Spinal cord (tissue), 10 donors: ENCODE data around the gene TICAM2. TPM values are rescaled to one million over a fixed set of nuclear protein-coding genes. Genes with fewer than 3 reads are reported as not detected.

ENCODE experiments used
- DNase-seq, 6 donors: peaks; one replicate each; pipeline versions ENCODE4 v3.0.0 to v3.0.0-alpha.2; 2013 to 2015; ENCODE audit warnings: low spot score in 6 of 6, low read depth in 4 of 6
- H3K27ac ChIP-seq: one replicate; pipeline ENCODE4 v1.5.1; 2013; ENCODE audit warnings: low read depth, low read length, control low read depth
- H3K27me3 ChIP-seq: one replicate; pipeline ENCODE4 v1.6.1; 2013; ENCODE audit warnings: low read length; ENCODE audit not compliant: control insufficient read depth, insufficient read depth
- H3K36me3 ChIP-seq: one replicate; pipeline ENCODE4 v1.6.1; 2013; ENCODE audit warnings: low read length; ENCODE audit not compliant: control insufficient read depth, insufficient read depth
- H3K4me1 ChIP-seq: one replicate; pipeline ENCODE4 v1.6.1; 2013; ENCODE audit warnings: low read length; ENCODE audit not compliant: control insufficient read depth, insufficient read depth
- H3K4me3 ChIP-seq: one replicate; pipeline ENCODE4 v1.5.1; 2013; ENCODE audit warnings: low read depth, low read length, control low read depth
- H3K9me3 ChIP-seq: one replicate; pipeline ENCODE4 v1.6.1; 2013; ENCODE audit warnings: low read length; ENCODE audit not compliant: control insufficient read depth, insufficient read depth
- WGBS: methylation state at CpG from one replicate; pipeline ENCODE4 v1.1.5; 2013; ENCODE audit warnings: missing lambda C conversion rate; ENCODE audit not compliant: insufficient coverage; 5-methylcytosine and 5-hydroxymethylcytosine counted together
- polyA plus RNA-seq, 2 donors: library from polyadenylated mRNA; unstranded; fragments of 120-200 nt; gene quantifications; one replicate each; pipeline ENCODE4 v1.2.1, GENCODE V29; 2013; ENCODE audit not compliant: insufficient read length in 2 of 2
- total RNA-seq, 2 donors: library from RNA; depleted of rRNA in 1 of 2; stranded (reverse); fragments of 120-200 nt in 1 of 2; fragments of >200 nt in 1 of 2; gene quantifications; one replicate each; pipeline versions ENCODE4 v1.2.3 to v1.2.4, GENCODE V29; 2013 to 2014
- donor health status: healthy.

The TICAM2 gene
- total and polyA plus RNA-seq, 4 donors: 2.3 to 5.3 (median 3.6) TPM

- H3K4me3 ChIP-seq: no peak overlapping the region
- DNase-seq: no peak
- H3K27me3 ChIP-seq: no peaks in the 10 kb centered on the region
- no peaks in the 10 kb centered on the region for H3K36me3 ChIP-seq
- no peak overlapping the region for H3K27ac ChIP-seq
- no peaks in the 10 kb centered on the region for H3K9me3 ChIP-seq
- 94% methylated on average over 5 of the region's 6 CpGs for WGBS
- no peaks in the 10 kb centered on the region for H3K4me1 ChIP-seq
These were observed 24.5 kb downstream of the TICAM2 start for GRCh38 chr5:115577741-115578140.

GRCh38 chr5:115577329-115577728 lies 24.9 kb downstream of the TICAM2 start:
- Histone ChIP-seq H3K4me1 (no peaks in the 10 kb centered on the region), H3K9me3 (no peaks in the 10 kb centered on the region), H3K27ac (no peak overlapping the region), H3K4me3 (no peak overlapping the region), H3K36me3 (no peaks in the 10 kb centered on the region), H3K27me3 (no peaks in the 10 kb centered on the region)
- no peak for DNase-seq
- WGBS: no CpG with 5 or more reads among the region's 2 CpGs

- Histone ChIP-seq H3K4me1 (no peaks in the 10 kb centered on the region), H3K9me3 (no peaks in the 10 kb centered on the region), H3K4me3 (no peak overlapping the region), H3K27me3 (no peaks in the 10 kb centered on the region), H3K27ac (no peak overlapping the region), H3K36me3 (no peaks in the 10 kb centered on the region)
- WGBS: 100% methylated on average over 1 of the region's 5 CpGs
- no peak for DNase-seq
These were observed 26.9 kb downstream of the TICAM2 start for GRCh38 chr5:115575167-115576070.

- Histone ChIP-seq H3K27me3 (no peaks in the 10 kb centered on the region), H3K36me3 (no peaks in the 10 kb centered on the region), H3K4me3 (no peak overlapping the region), H3K9me3 (no peaks in the 10 kb centered on the region), H3K27ac (no peak overlapping the region), H3K4me1 (no peaks in the 10 kb centered on the region)
- no CpG with 5 or more reads among the region's 2 CpGs for WGBS
- no peak for DNase-seq
These were observed 29.1 kb downstream of the TICAM2 start for GRCh38 chr5:115573133-115573532.

- whole genome bisulfite sequencing: 14% methylated on average over 3 of the region's 5 CpGs
- no peaks in the 10 kb centered on the region for H3K36me3 ChIP-seq
- no peaks in the 10 kb centered on the region for H3K9me3 ChIP-seq
- peak overlapping the region; percentile 72 for H3K27ac ChIP-seq
- peak; percentile 56 to 94 (median 70) for DNase-seq
- H3K4me1 ChIP-seq: no peaks in the 10 kb centered on the region
- H3K4me3 ChIP-seq: no peak overlapping the region
- H3K27me3 ChIP-seq: no peaks in the 10 kb centered on the region
These were observed 30.8 kb downstream of the TICAM2 start for GRCh38 chr5:115571441-115571878.

GRCh38 chr5:115568668-115569067 lies 33.6 kb downstream of the TICAM2 start:
- DNase-seq: no peak
- Histone ChIP-seq H3K4me1 (no peaks in the 10 kb centered on the region), H3K27me3 (no peaks in the 10 kb centered on the region), H3K27ac (no peak overlapping the region), H3K4me3 (no peak overlapping the region), H3K9me3 (no peaks in the 10 kb centered on the region), H3K36me3 (no peaks in the 10 kb centered on the region)
- WGBS: no CpG with 5 or more reads among the region's 1 CpG

- WGBS: 76% methylated on average over 2 of the region's 2 CpGs
- Histone ChIP-seq H3K9me3 (no peaks in the 10 kb centered on the region), H3K27ac (no peak overlapping the region), H3K4me3 (no peak overlapping the region), H3K27me3 (no peaks in the 10 kb centered on the region), H3K36me3 (no peaks in the 10 kb centered on the region), H3K4me1 (no peaks in the 10 kb centered on the region)
- no peak for DNase-seq
These were observed 37.0 kb downstream of the TICAM2 start for GRCh38 chr5:115565233-115565632.

- no peak overlapping the region for H3K4me3 ChIP-seq
These were observed 41.1 kb downstream of the TICAM2 start for GRCh38 chr5:115561176-115561575.

GRCh38 chr5:115559524-115559923 lies 42.8 kb downstream of the TICAM2 start:
- no peaks in the 10 kb centered on the region for H3K36me3 ChIP-seq
- no peak overlapping the region for H3K4me3 ChIP-seq
- peaks cover 6% of the 10 kb centered on the region for H3K4me1 ChIP-seq
- no peak overlapping the region for H3K27ac ChIP-seq
- no peaks in the 10 kb centered on the region for H3K9me3 ChIP-seq
- no peak for DNase-seq
- no peaks in the 10 kb centered on the region for H3K27me3 ChIP-seq

More at GRCh38 chr5:115561176-115561575, 41.1 kb downstream of the TICAM2 start:
- Histone ChIP-seq H3K27me3 (no peaks in the 10 kb centered on the region), H3K4me1 (peaks cover 6% of the 10 kb centered on the region), H3K27ac (no peak overlapping the region), H3K36me3 (no peaks in the 10 kb centered on the region), H3K9me3 (no peaks in the 10 kb centered on the region)
- no peak for DNase-seq
- no CpG with 5 or more reads among the region's 3 CpGs for WGBS

GRCh38 chr5:115558388-115558956 lies 43.8 kb downstream of the TICAM2 start:
- H3K4me3 ChIP-seq: no peak overlapping the region

More at GRCh38 chr5:115558388-115558956, 43.8 kb downstream of the TICAM2 start:
- no peaks in the 10 kb centered on the region for H3K9me3 ChIP-seq
- no peaks in the 10 kb centered on the region for H3K27me3 ChIP-seq
- WGBS: 65% methylated on average over 2 of the region's 4 CpGs
- H3K36me3 ChIP-seq: no peaks in the 10 kb centered on the region
- no peak overlapping the region for H3K27ac ChIP-seq
- DNase-seq: no peak
- H3K4me1 ChIP-seq: peaks cover 6% of the 10 kb centered on the region
